ENCODE results near the gene OARD1. TPM values are rescaled to one million over a fixed set of nuclear protein-coding genes. Genes with fewer than 3 reads are reported as not detected.

The OARD1 gene
- total RNA-seq (2022; extraction: Qiagen RNA extraction) = 17.1 to 20.7 TPM (median 18.7 TPM) in 5 replicates

GRCh38 chr6:41071923-41072835, at the start of gene OARD1:
TSS of gene OARD1 (minus strand) at chr6:41072356. CDS start at chr6:41071634, 722 bp downstream.

GRCh38 chr6:41072836-41073202, 663 bp upstream of the OARD1 start, which contains the start of gene NFYA:
TSS of gene NFYA (plus strand) at chr6:41072974. CDS start at chr6:41079090, 6,116 bp downstream.

GRCh38 chr6:41053041-41053440, 19.1 kb downstream of the OARD1 start, which contains the start of gene APOBEC2:
TSS of gene APOBEC2 (plus strand) at chr6:41053202. CDS start at chr6:41053348, 146 bp downstream.

GRCh38 chr6:41042226-41043055, 29.7 kb downstream of the OARD1 start, which contains the start of gene TSPO2:
TSS of gene TSPO2 (plus strand) at chr6:41042467. CDS start at chr6:41042986, 519 bp downstream.

GRCh38 chr6:41039060-41039998, 32.8 kb downstream of the OARD1 start, which contains the start of gene UNC5CL:
TSS of gene UNC5CL (minus strand) at chr6:41039221. CDS start at chr6:41035074, 4,147 bp downstream.

Other genes starting within 250 kb of the OARD1 start
- gene UNC5CL, start 33.1 kb downstream of the OARD1 start, total RNA-seq (2022; extraction: Qiagen RNA extraction) = 0.34 to 0.78 TPM (median 0.62 TPM) in 5 replicates
- 0.09 TPM in 1 of 5 replicates, not detected in the others for gene TSPO2, start 29.9 kb downstream of the OARD1 start, total RNA-seq (2022; extraction: Qiagen RNA extraction)
- not detected in 5 replicates for gene APOBEC2, start 19.2 kb downstream of the OARD1 start, total RNA-seq (2022; extraction: Qiagen RNA extraction)
- gene NFYA, start 618 bp upstream of the OARD1 start, total RNA-seq (2022; extraction: Qiagen RNA extraction) = 10.3 to 14.3 TPM (median 12.7 TPM) in 5 replicates
- not detected in 5 replicates for gene TREML1, start 82.0 kb upstream of the OARD1 start, total RNA-seq (2022; extraction: Qiagen RNA extraction)
- gene TREM2, start 90.8 kb upstream of the OARD1 start, total RNA-seq (2022; extraction: Qiagen RNA extraction) = 0.07 TPM in 1 of 5 replicates, not detected in the others
- gene TREML2, start 128.8 kb upstream of the OARD1 start, total RNA-seq (2022; extraction: Qiagen RNA extraction) = not detected in 5 replicates
- not detected in 5 replicates for gene TREML4, start 156.0 kb upstream of the OARD1 start, total RNA-seq (2022; extraction: Qiagen RNA extraction)
- gene TREM1, start 214.3 kb upstream of the OARD1 start, total RNA-seq (2022; extraction: Qiagen RNA extraction) = 0.09 to 0.33 TPM (median 0.16 TPM) in 5 replicates

Data from A549 treated with AZD2906 at 1 μM for 4 hours (cell line).